NCI-H82 (cell line): Measurements from ENCODE around the gene DMAC2L.
"Not testable (repeated sequence)": the region's sequence is repeated elsewhere in the genome, so short reads cannot be mapped to it uniquely, and the experiment has no call there.

Source experiments
- DNase-seq: peaks from one replicate; lab custom pipeline; 2025; lab: John Stamatoyannopoulos, UW

DMAC2L gene

GRCh38 chr14:50354527-50354926, 42.4 kb downstream of the DMAC2L start:
- DNase-seq = no peak

GRCh38 chr14:50355692-50356091, 43.6 kb downstream of the DMAC2L start:
- no peak for DNase-seq

- DNase-seq = not testable (repeated sequence)
These were observed 44.2 kb downstream of the DMAC2L start for GRCh38 chr14:50356283-50356682.

- no peak for DNase-seq
These were observed 45.0 kb downstream of the DMAC2L start for GRCh38 chr14:50357124-50357523.

- no peak for DNase-seq
These were observed 45.8 kb downstream of the DMAC2L start for GRCh38 chr14:50357753-50358395.

GRCh38 chr14:50359631-50360030, 47.5 kb downstream of the DMAC2L start:
- no peak for DNase-seq

- DNase-seq = no peak
These were observed 48.0 kb downstream of the DMAC2L start for GRCh38 chr14:50360093-50360492.

GRCh38 chr14:50360851-50361250, 48.7 kb downstream of the DMAC2L start:
- DNase-seq = no peak

- DNase-seq = not testable (repeated sequence)
These were observed 49.6 kb downstream of the DMAC2L start for GRCh38 chr14:50361473-50362403.

- DNase-seq = no peak
These were observed 50.9 kb downstream of the DMAC2L start for GRCh38 chr14:50362764-50363713.

- no peak for DNase-seq
These were observed 51.6 kb downstream of the DMAC2L start for GRCh38 chr14:50363714-50364111.

GRCh38 chr14:50364792-50365191, 52.7 kb downstream of the DMAC2L start:
- DNase-seq = no peak

GRCh38 chr14:50365572-50365971, 53.4 kb downstream of the DMAC2L start:
- peak; percentile 72 for DNase-seq

- DNase-seq = no peak
These were observed 54.0 kb downstream of the DMAC2L start for GRCh38 chr14:50366115-50366514.

GRCh38 chr14:50366589-50366988, 54.5 kb downstream of the DMAC2L start:
- DNase-seq = no peak

GRCh38 chr14:50371546-50371945, 59.4 kb downstream of the DMAC2L start:
- DNase-seq = peak; percentile 60

GRCh38 chr14:50373959-50374358, 61.8 kb downstream of the DMAC2L start:
- no peak for DNase-seq

- DNase-seq = no peak
These were observed 63.6 kb downstream of the DMAC2L start for GRCh38 chr14:50375760-50376159.
